HepG2 (cell line): ENCODE results near the gene MED13L. TPM values are rescaled to one million over a fixed set of nuclear protein-coding genes. Genes with fewer than 3 reads are reported as not detected.

Experiments used
- ATAC-seq: fragments of 200-7000 bp; cut with Tn5 transposase; 3 replicates; pipeline ENCODE4 v1.9.1; 2020; ENCODE audit warnings: mild to moderate bottlenecking, moderate library complexity
- BruUV-seq: library from RNA; stranded (reverse); fragments of 400-500 nt; replicated peaks from 2 replicates; lab custom pipeline; 2021; lab: Mats Ljungman, UMichigan
- CTCF ChIA-PET: fragments of 300-600 bp; formaldehyde crosslinking; extraction: SDS; loops from one replicate; lab custom pipeline; 2021; ENCODE audit warnings: low total read pairs, inconsistent platforms, low intra/inter-chr PET ratio; lab: Yijun Ruan, JAX
- POLR2A ChIA-PET: fragments of 350-600 bp; sonication (Branson Sonifier 250); formaldehyde crosslinking; loops from one replicate; lab custom pipeline; 2020; ENCODE audit warnings: antibody characterized with exemption, inconsistent platforms; lab: Yijun Ruan, JAX
- DNase-seq: peaks from one replicate; pipeline ENCODE4 v3.0.0-alpha.2; 2015; ENCODE audit warnings: low spot score
- FAIRE-seq: peaks from 3 replicates; lab custom pipeline; 2011; peaks lifted over from hg19 to GRCh38; lab: Jason Lieb, UNC
- H2AFZ ChIP-seq: one replicate; pipeline ENCODE4 v1.6.1; 2011; ENCODE audit warnings: low read length, inconsistent platforms
- H3K27ac ChIP-seq: fragments of 300-600 bp; 3 replicates; pipeline ENCODE4 v1.8.0; 2011; ENCODE audit warnings: mixed run types, mild to moderate bottlenecking, mixed read lengths, low read length, inconsistent platforms; ENCODE audit not compliant: insufficient read depth; ENCODE audit errors: extremely low read length
- H3K27me3 ChIP-seq, 2 experiments: fragments of 200-600 bp in 1 of 2; 2 replicates in 1 of 2; 3 replicates in 1 of 2; pipeline versions ENCODE4 v1.6.0 to v1.8.0; 2011; ENCODE audit warnings: low read length in 2 of 2, mild to moderate bottlenecking in 2 of 2, moderate library complexity in 2 of 2, inconsistent platforms in 1 of 2; ENCODE audit not compliant: insufficient read depth in 2 of 2, control insufficient read depth in 1 of 2
- H3K36me3 ChIP-seq, 2 experiments: fragments of 200-600 bp in 1 of 2; replicated peaks in 1 of 2; 2 replicates in 1 of 2; 3 replicates in 1 of 2; pipeline versions ENCODE4 v1.5.1 to v1.8.0; 2011; ENCODE audit warnings: low read length in 2 of 2, inconsistent platforms in 1 of 2; ENCODE audit not compliant: insufficient read depth in 2 of 2, control insufficient read depth in 1 of 2
- H3K4me1 ChIP-seq: 2 replicates; pipeline ENCODE4 v1.5.1; 2012; ENCODE audit warnings: low read length, inconsistent platforms; ENCODE audit not compliant: insufficient read depth
- H3K4me2 ChIP-seq: 2 replicates; pipeline ENCODE4 v1.6.0; 2011; ENCODE audit warnings: low read depth, low read length, inconsistent platforms
- H3K4me3 ChIP-seq, 3 experiments: fragments of 200-600 bp in 1 of 3; sonication (generic), shearing (Covaris generic) in 1 of 3; replicated peaks in 1 of 3; 2 replicates each; pipeline ENCODE4 v1.5.1; 2011 to 2016; ENCODE audit warnings: low read length in 3 of 3, inconsistent platforms in 2 of 3, low read depth in 2 of 3, mild to moderate bottlenecking in 2 of 3, control low read depth in 1 of 3, mixed read lengths in 1 of 3; ENCODE audit not compliant: insufficient read depth in 1 of 3
- H3K79me2 ChIP-seq: one replicate; pipeline ENCODE4 v1.6.1; 2011; ENCODE audit warnings: low read length, inconsistent platforms; ENCODE audit not compliant: insufficient read depth
- H3K9ac ChIP-seq: 2 replicates; pipeline ENCODE4 v1.6.0; 2011; ENCODE audit warnings: mild to moderate bottlenecking, low read depth, low read length, inconsistent platforms; ENCODE audit not compliant: insufficient read depth
- H3K9me3 ChIP-seq: 2 replicates; pipeline ENCODE4 v1.5.1; 2012; ENCODE audit warnings: mild to moderate bottlenecking, low read length
- H4K20me1 ChIP-seq: 2 replicates; pipeline ENCODE4 v1.6.0; 2011; ENCODE audit warnings: inconsistent platforms, mild to moderate bottlenecking, low read length, moderate library complexity; ENCODE audit not compliant: insufficient read depth
- CEBPG ChIP-seq: IDR thresholded peaks from 2 replicates; pipeline ENCODE4 v1.6.1; 2016
- HHEX ChIP-seq: IDR thresholded peaks from 2 replicates; pipeline ENCODE4 v1.6.1; 2016; ENCODE audit warnings: control low read depth
- PHF5A ChIP-seq: IDR thresholded peaks from one replicate; pipeline ENCODE4 v1.6.1; 2018; ENCODE audit warnings: low read depth, missing genetic modification reagents; ENCODE audit not compliant: unreplicated experiment
- SIN3A ChIP-seq: IDR thresholded peaks from 2 replicates; pipeline ENCODE4 v1.6.1; 2011; ENCODE audit warnings: low read depth, mild to moderate bottlenecking, control low read depth, low read length, borderline replicate concordance
- ZBTB7A ChIP-seq: sonication (generic); formaldehyde crosslinking; IDR thresholded peaks from 2 replicates; pipeline ENCODE4 v1.8.0; 2022; ENCODE audit warnings: mild to moderate bottlenecking, missing genetic modification reagents
- ZNF264 ChIP-seq: sonication (generic); formaldehyde crosslinking; IDR thresholded peaks from 2 replicates; pipeline ENCODE4 v1.4.0; 2020; ENCODE audit warnings: missing genetic modification reagents
- WGBS: methylation state at CpG from one replicate; pipeline ENCODE4 v1.1.6; 2017; ENCODE audit warnings: low lambda C conversion rate; 5-methylcytosine and 5-hydroxymethylcytosine counted together
- in situ Hi-C: cut with HindIII; loops from 2 replicates; pipeline ENCODE4 v1.10.0; 2017; ENCODE audit warnings: low pct_unique_long_range_greater_than_20kb; ENCODE audit not compliant: extremely low pct_ligation_motif_present
- intact Hi-C: fragments of 100-400 bp; cut with micrococcal nuclease; formaldehyde crosslinking; loops from one replicate; pipeline ENCODE4 v1.10.0; 2022; ENCODE audit not compliant: unreplicated experiment
- polyA plus RNA-seq, 8 experiments: library from polyadenylated mRNA; depleted of rRNA in 3 of 8; stranded (reverse) in 7 of 8; unstranded in 1 of 8; fragments of >200 nt; fragmentation: Illumina TruSeq in 4 of 8; extraction: Trizol in 4 of 8; gene quantifications; 2 replicates each; pipeline versions ENCODE4 v1.2.1 to v1.2.3, GENCODE V29; 2011 to 2016; ENCODE audit warnings: low read depth in 4 of 8, missing spikeins in 1 of 8, mixed read lengths in 1 of 8; ENCODE audit not compliant: insufficient read depth in 1 of 8
- total RNA-seq, 5 experiments: library from RNA; depleted of rRNA; stranded (reverse); fragments of >200 nt; fragmentation: Illumina TruSeq; extraction: Trizol; gene quantifications; 2 replicates each; pipeline ENCODE4 v1.2.3, GENCODE V29; 2016; ENCODE audit warnings: low read depth in 1 of 5
- TF ChIP-seq, protein P1 (sequence below): IDR thresholded peaks from 2 replicates; pipeline ENCODE4 v1.6.1; 2012; ENCODE audit warnings: low read length, improper control_type of control experiment
- TF ChIP-seq, protein P2 (sequence below): sonication (generic); formaldehyde crosslinking; IDR thresholded peaks from 2 replicates; pipeline ENCODE4 v1.5.0; 2020; ENCODE audit warnings: missing genetic modification reagents
- TF ChIP-seq, protein P3 (sequence below): sonication (generic); formaldehyde crosslinking; IDR thresholded peaks from 2 replicates; pipeline ENCODE4 v1.4.0; 2020; ENCODE audit warnings: missing genetic modification reagents, borderline replicate concordance
- TF ChIP-seq, protein P4 (sequence below): sonication (generic); formaldehyde crosslinking; IDR thresholded peaks from 2 replicates; pipeline ENCODE4 v1.4.0; 2020; ENCODE audit warnings: missing genetic modification reagents

MED13L gene
- total and polyA plus RNA-seq, 2 of the 13 experiments (the other 11 are each of a cell fraction or from before 2014, with no cell fraction given), result 24.8 to 38.9 TPM

DNA sequence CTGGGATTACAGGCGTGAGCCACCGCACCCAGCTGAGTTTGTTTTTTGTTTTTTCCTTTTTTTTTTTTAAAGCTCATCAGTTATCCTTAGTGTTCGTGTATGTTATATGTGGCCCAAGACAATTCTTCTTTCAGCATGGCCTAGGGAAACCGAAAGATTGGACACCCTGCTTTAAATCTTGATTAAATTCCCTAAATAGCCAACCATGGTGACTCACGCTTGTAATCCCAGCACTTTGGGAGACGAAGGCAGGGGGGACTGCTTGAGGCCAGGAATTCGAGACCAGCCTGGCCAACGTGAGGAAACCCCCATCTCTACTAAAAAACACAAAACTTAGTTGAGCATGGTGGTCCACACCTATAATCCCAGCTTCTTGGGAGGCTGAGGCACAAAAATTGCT lies 131.1 kb downstream of the MED13L start:
- intact Hi-C loops, result no loop called here
- ATAC-seq, result no peak
- TF ChIP-seq ZBTB7A (CRISPR knock-in tag) (no peak), CEBPG (CRISPR knock-in tag) (no peak), HHEX (CRISPR knock-in tag) (no peak), PHF5A (no peak), ZNF264 (CRISPR knock-in tag) (no peak), SIN3A (no peak)
- TF ChIP-seq, protein P1, sequence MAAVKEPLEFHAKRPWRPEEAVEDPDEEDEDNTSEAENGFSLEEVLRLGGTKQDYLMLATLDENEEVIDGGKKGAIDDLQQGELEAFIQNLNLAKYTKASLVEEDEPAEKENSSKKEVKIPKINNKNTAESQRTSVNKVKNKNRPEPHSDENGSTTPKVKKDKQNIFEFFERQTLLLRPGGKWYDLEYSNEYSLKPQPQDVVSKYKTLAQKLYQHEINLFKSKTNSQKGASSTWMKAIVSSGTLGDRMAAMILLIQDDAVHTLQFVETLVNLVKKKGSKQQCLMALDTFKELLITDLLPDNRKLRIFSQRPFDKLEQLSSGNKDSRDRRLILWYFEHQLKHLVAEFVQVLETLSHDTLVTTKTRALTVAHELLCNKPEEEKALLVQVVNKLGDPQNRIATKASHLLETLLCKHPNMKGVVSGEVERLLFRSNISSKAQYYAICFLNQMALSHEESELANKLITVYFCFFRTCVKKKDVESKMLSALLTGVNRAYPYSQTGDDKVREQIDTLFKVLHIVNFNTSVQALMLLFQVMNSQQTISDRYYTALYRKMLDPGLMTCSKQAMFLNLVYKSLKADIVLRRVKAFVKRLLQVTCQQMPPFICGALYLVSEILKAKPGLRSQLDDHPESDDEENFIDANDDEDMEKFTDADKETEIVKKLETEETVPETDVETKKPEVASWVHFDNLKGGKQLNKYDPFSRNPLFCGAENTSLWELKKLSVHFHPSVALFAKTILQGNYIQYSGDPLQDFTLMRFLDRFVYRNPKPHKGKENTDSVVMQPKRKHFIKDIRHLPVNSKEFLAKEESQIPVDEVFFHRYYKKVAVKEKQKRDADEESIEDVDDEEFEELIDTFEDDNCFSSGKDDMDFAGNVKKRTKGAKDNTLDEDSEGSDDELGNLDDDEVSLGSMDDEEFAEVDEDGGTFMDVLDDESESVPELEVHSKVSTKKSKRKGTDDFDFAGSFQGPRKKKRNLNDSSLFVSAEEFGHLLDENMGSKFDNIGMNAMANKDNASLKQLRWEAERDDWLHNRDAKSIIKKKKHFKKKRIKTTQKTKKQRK, result no peak
- TF ChIP-seq, protein P2, sequence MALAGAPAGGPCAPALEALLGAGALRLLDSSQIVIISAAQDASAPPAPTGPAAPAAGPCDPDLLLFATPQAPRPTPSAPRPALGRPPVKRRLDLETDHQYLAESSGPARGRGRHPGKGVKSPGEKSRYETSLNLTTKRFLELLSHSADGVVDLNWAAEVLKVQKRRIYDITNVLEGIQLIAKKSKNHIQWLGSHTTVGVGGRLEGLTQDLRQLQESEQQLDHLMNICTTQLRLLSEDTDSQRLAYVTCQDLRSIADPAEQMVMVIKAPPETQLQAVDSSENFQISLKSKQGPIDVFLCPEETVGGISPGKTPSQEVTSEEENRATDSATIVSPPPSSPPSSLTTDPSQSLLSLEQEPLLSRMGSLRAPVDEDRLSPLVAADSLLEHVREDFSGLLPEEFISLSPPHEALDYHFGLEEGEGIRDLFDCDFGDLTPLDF (CRISPR knock-in tag), result no peak
- TF ChIP-seq, protein P3, sequence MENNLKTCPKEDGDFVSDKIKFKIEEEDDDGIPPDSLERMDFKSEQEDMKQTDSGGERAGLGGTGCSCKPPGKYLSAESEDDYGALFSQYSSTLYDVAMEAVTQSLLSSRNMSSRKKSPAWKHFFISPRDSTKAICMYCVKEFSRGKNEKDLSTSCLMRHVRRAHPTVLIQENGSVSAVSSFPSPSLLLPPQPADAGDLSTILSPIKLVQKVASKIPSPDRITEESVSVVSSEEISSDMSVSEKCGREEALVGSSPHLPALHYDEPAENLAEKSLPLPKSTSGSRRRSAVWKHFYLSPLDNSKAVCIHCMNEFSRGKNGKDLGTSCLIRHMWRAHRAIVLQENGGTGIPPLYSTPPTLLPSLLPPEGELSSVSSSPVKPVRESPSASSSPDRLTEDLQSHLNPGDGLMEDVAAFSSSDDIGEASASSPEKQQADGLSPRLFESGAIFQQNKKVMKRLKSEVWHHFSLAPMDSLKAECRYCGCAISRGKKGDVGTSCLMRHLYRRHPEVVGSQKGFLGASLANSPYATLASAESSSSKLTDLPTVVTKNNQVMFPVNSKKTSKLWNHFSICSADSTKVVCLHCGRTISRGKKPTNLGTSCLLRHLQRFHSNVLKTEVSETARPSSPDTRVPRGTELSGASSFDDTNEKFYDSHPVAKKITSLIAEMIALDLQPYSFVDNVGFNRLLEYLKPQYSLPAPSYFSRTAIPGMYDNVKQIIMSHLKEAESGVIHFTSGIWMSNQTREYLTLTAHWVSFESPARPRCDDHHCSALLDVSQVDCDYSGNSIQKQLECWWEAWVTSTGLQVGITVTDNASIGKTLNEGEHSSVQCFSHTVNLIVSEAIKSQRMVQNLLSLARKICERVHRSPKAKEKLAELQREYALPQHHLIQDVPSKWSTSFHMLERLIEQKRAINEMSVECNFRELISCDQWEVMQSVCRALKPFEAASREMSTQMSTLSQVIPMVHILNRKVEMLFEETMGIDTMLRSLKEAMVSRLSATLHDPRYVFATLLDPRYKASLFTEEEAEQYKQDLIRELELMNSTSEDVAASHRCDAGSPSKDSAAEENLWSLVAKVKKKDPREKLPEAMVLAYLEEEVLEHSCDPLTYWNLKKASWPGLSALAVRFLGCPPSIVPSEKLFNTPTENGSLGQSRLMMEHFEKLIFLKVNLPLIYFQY, result no peak
- TF ChIP-seq, protein P4, sequence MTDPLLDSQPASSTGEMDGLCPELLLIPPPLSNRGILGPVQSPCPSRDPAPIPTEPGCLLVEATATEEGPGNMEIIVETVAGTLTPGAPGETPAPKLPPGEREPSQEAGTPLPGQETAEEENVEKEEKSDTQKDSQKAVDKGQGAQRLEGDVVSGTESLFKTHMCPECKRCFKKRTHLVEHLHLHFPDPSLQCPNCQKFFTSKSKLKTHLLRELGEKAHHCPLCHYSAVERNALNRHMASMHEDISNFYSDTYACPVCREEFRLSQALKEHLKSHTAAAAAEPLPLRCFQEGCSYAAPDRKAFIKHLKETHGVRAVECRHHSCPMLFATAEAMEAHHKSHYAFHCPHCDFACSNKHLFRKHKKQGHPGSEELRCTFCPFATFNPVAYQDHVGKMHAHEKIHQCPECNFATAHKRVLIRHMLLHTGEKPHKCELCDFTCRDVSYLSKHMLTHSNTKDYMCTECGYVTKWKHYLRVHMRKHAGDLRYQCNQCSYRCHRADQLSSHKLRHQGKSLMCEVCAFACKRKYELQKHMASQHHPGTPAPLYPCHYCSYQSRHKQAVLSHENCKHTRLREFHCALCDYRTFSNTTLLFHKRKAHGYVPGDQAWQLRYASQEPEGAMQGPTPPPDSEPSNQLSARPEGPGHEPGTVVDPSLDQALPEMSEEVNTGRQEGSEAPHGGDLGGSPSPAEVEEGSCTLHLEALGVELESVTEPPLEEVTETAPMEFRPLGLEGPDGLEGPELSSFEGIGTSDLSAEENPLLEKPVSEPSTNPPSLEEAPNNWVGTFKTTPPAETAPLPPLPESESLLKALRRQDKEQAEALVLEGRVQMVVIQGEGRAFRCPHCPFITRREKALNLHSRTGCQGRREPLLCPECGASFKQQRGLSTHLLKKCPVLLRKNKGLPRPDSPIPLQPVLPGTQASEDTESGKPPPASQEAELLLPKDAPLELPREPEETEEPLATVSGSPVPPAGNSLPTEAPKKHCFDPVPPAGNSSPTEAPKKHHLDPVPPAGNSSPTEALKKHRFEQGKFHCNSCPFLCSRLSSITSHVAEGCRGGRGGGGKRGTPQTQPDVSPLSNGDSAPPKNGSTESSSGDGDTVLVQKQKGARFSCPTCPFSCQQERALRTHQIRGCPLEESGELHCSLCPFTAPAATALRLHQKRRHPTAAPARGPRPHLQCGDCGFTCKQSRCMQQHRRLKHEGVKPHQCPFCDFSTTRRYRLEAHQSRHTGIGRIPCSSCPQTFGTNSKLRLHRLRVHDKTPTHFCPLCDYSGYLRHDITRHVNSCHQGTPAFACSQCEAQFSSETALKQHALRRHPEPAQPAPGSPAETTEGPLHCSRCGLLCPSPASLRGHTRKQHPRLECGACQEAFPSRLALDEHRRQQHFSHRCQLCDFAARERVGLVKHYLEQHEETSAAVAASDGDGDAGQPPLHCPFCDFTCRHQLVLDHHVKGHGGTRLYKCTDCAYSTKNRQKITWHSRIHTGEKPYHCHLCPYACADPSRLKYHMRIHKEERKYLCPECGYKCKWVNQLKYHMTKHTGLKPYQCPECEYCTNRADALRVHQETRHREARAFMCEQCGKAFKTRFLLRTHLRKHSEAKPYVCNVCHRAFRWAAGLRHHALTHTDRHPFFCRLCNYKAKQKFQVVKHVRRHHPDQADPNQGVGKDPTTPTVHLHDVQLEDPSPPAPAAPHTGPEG (CRISPR knock-in tag), result no peak

More for the DNA sequence above, 131.1 kb downstream of the MED13L start:
- Histone ChIP-seq H3K4me3 (no peak overlapping the region), H3K79me2 (peaks cover 21% of the 10 kb centered on the region), H4K20me1 (peaks cover 7% of the 10 kb centered on the region; the same call in 1 of the 2 replicates), H3K4me2 (no peak overlapping the region), H3K36me3 (no peaks in the 10 kb centered on the region), H3K27ac (no peak overlapping the region), H2AFZ (no peak overlapping the region), H3K4me1 (peaks cover 26% of the 10 kb centered on the region), H3K9me3 (no peaks in the 10 kb centered on the region), H3K27me3 (no peaks in the 10 kb centered on the region), H3K9ac (no peak overlapping the region)
- no TSS peak for BruUV-seq
- 99% methylated on average over 8 of the region's 8 CpGs for WGBS
- FAIRE-seq (no peak), DNase-seq (no peak)
- ChIA-PET POLR2A (no interaction called here), CTCF (no interaction called here)
- in situ Hi-C loops, result no loop called here
